WERI-Rb-1 (cell line): ENCODE measurements around the gene DYNC2H1.

Experiments
- DNase-seq: peaks from one replicate; pipeline ENCODE4 v3.0.0-alpha.2; 2020
- H3K27ac ChIP-seq: fragments of 250-450 bp; sonication (Bioruptor Pico); 2 replicates; pipeline ENCODE4 v1.5.1; 2020; ENCODE audit warnings: mild to moderate bottlenecking, moderate library complexity
- H3K27me3 ChIP-seq: fragments of 250-450 bp; sonication (Bioruptor Pico); 2 replicates; pipeline ENCODE4 v1.5.1; 2021; ENCODE audit warnings: mild to moderate bottlenecking, low read depth, moderate library complexity; ENCODE audit not compliant: insufficient read depth, severe bottlenecking
- H3K36me3 ChIP-seq: fragments of 250-450 bp; sonication (Bioruptor Pico); 2 replicates; pipeline ENCODE4 v1.5.1; 2020; ENCODE audit warnings: mild to moderate bottlenecking, moderate library complexity
- H3K4me3 ChIP-seq: 2 replicates; pipeline ENCODE4 v1.5.1; 2011; ENCODE audit warnings: low read depth, mild to moderate bottlenecking, control low read depth, low read length
- H3K9me3 ChIP-seq: fragments of 250-450 bp; sonication (Bioruptor Pico); 2 replicates; pipeline ENCODE4 v1.5.1; 2021; ENCODE audit warnings: mild to moderate bottlenecking, moderate library complexity; ENCODE audit not compliant: severe bottlenecking
- CTCF ChIP-seq: IDR thresholded peaks from 2 replicates; pipeline ENCODE4 v1.5.1; 2011; ENCODE audit warnings: low read depth, mild to moderate bottlenecking, control low read depth, inconsistent platforms, low read length

Gene DYNC2H1

GRCh38 chr11:103441021-103441420 lies 331.8 kb downstream of the DYNC2H1 start:
- H3K27me3 ChIP-seq: no peaks in the 10 kb centered on the region

GRCh38 chr11:103448966-103449365 lies 339.7 kb downstream of the DYNC2H1 start:
- TF ChIP-seq CTCF: no peak

More at GRCh38 chr11:103441021-103441420, 331.8 kb downstream of the DYNC2H1 start:
- TF ChIP-seq CTCF: no peak
- H3K27ac ChIP-seq: no peak overlapping the region
- no peak for DNase-seq
- peaks cover 2% of the 10 kb centered on the region for H3K36me3 ChIP-seq
- no peak overlapping the region for H3K4me3 ChIP-seq
- H3K9me3 ChIP-seq: no peaks in the 10 kb centered on the region

GRCh38 chr11:103450241-103450640 lies 341.0 kb downstream of the DYNC2H1 start:
- Histone ChIP-seq H3K36me3 (no peaks in the 10 kb centered on the region; the same call in 1 of the 2 replicates), H3K9me3 (no peaks in the 10 kb centered on the region), H3K27me3 (no peaks in the 10 kb centered on the region), H3K4me3 (no peak overlapping the region), H3K27ac (no peak overlapping the region)
- TF ChIP-seq CTCF: no peak
- no peak for DNase-seq

More at GRCh38 chr11:103448966-103449365, 339.7 kb downstream of the DYNC2H1 start:
- H3K36me3 ChIP-seq: no peaks in the 10 kb centered on the region
- H3K27ac ChIP-seq: no peak overlapping the region
- H3K4me3 ChIP-seq: no peak overlapping the region
- DNase-seq: no peak
- no peaks in the 10 kb centered on the region for H3K27me3 ChIP-seq
- H3K9me3 ChIP-seq: no peaks in the 10 kb centered on the region

- no peak for TF ChIP-seq CTCF
- Histone ChIP-seq H3K27ac (no peak overlapping the region), H3K27me3 (no peaks in the 10 kb centered on the region), H3K36me3 (no peaks in the 10 kb centered on the region; the same call in 1 of the 2 replicates), H3K9me3 (no peaks in the 10 kb centered on the region), H3K4me3 (no peak overlapping the region)
- no peak for DNase-seq
Observed at GRCh38 chr11:103453126-103453525, 343.9 kb downstream of the DYNC2H1 start.

- DNase-seq: no peak
- TF ChIP-seq CTCF: no peak
Observed at GRCh38 chr11:103453915-103454709, 344.9 kb downstream of the DYNC2H1 start.

More at GRCh38 chr11:103453915-103454709, 344.9 kb downstream of the DYNC2H1 start:
- no peaks in the 10 kb centered on the region for H3K9me3 ChIP-seq
- H3K27ac ChIP-seq: no peak overlapping the region
- no peaks in the 10 kb centered on the region for H3K27me3 ChIP-seq
- no peaks in the 10 kb centered on the region; the same call in 1 of the 2 replicates for H3K36me3 ChIP-seq
- H3K4me3 ChIP-seq: no peak overlapping the region
